Activated CD4-positive, alpha-beta T cell treated with anti-CD3 and anti-CD28 coated beads for 1 hour (primary cell): ENCODE results near the gene UNC5B.
"Not testable (repeated sequence)": the region's sequence is repeated elsewhere in the genome, so short reads cannot be mapped to it uniquely, and the experiment has no call there.

Experiments
- DNase-seq: peaks from one replicate; pipeline ENCODE4 v3.0.0-alpha.2; 2020

Gene UNC5B

GRCh38 chr10:71209731-71210541 lies 2.4 kb upstream of the UNC5B start:
- no peak for DNase-seq

- no peak for DNase-seq
Measured at GRCh38 chr10:71210542-71210871, 1.9 kb upstream of the UNC5B start.

- DNase-seq, result no peak
Measured at GRCh38 chr10:71211053-71211452, 1.3 kb upstream of the UNC5B start.

DNA sequence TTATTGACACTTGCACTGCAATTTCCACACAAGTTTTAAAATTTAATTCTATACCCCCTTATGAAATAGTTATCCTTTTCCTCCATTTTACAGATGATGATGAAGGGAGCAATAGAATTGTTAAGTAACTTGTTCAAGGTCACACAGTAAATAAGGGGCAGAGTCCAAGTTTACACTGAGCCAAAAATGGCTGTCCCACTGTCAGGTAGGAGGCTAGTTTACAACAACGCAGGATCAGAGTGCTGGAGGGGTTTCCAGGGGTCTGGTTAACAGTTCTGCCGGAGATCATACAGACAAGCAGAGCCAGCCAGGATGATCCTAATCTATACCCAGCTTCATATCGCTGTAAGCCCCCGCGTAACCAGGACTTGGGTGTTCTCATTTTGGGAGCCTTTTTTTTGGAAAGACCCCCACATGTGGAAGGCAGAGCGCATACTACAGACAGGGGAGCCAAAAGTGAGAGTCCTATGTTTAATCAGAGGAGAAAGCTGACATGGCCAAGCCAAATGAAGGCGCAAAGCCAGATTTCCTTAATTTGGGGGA lies 524 bp upstream of the UNC5B start:
- no peak for DNase-seq

GRCh38 chr10:71213127-71213621 lies 804 bp downstream of the UNC5B start:
- no peak for DNase-seq

DNA sequence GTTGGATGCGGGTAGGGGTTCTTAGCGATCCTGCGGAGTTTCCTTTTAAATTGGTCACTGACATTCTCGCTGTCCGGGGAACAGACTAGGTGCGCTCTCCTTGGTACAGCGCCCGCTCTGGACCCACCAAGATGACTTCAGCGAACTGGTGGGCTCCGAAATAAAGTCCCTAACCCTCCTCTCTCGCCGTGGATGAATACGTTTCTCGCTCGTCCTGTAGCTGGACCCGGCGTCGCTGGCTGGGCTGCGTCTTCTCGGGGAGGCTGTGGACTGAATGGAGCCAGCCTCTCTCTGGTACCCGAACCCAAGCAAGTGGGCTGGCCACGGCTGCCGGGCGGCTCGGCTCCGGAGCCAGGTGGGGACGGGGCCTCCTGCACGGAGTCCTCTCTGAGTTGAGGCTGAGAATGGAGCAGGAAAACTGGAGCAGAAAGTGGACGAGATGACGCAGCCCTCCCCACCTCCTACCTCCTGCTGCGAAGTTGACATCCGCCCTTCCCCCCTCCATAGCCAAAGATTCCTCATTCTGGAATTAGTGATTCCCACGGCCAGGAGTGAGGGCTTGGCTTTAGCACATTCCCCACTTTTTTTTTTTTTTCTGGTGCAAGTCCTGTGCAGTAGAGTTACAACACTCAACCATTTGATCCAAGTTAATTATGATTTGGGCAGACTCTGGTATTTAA lies 1.5 kb downstream of the UNC5B start:
- no peak for DNase-seq

- DNase-seq, result no peak
Measured at GRCh38 chr10:71214641-71215559, 2.5 kb downstream of the UNC5B start.

DNA sequence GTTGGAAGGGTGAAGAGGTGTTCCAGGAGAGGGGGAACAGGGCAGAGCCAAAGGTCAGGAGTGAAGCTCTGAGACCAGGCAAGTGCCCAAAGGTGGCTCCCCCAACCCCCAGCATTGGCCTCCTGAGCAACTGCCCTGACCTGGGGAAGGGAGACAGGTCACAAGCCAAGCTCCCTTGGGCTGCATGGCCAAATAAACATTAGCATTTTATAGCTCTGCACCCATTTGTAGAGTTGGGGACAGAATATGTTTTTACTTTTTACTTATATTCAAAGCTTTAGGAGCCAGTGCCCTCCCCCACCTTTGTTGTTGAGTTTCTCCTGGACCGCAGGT lies 4.0 kb downstream of the UNC5B start:
- no peak for DNase-seq

GRCh38 chr10:71216751-71217265 lies 4.4 kb downstream of the UNC5B start:
- DNase-seq, result no peak

GRCh38 chr10:71217266-71218045 lies 5.1 kb downstream of the UNC5B start:
- no peak for DNase-seq

DNA sequence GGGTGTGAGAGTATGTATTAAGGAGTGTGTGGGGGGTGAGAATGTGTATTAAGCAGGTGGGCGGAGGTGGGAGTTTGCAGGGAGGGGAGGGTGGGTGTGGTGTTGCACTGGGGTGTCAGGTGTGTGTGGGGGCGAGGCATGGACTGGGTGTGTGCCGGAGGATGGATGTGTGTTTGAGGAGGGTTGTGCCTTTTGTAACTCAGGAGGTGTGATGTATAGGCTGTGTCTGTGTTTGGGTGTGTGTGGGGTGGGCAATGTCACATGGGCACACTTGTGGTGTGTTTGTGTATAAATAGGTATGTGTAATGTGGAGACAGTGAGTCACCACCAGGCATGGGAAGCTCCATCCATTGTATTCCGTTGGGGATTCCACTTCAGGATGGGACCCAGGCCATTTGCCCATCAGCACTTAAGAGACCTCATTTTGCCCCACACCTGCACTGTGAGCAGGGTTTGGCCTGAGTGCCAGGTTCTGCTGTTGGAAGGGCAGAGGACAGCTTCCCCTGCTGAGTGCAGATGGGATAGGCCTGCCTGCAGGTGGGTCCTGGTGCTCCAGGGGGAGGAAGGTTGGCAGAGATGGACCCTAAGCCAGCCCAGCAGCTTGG lies 5.8 kb downstream of the UNC5B start:
- DNase-seq, result no peak

DNA sequence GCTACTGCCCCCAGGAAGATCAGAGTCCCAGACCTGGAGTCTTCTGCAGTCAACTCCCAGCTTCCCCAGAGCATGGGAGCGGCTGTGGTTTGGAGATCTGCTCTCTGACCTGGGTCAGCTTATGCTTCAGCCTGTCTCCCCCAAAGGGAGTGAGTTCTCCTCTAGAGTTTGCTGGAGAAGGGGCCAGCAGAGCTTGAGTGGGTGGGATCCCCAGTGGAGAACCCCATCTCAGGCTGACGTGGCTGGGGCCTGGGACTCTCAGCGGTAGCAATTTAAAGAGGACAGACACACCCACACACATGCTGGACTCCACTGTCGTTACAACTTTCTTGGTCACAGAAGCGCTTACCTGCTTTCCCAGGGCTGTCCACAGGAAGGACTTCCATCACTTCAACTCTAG lies 6.3 kb downstream of the UNC5B start:
- no peak for DNase-seq

DNA sequence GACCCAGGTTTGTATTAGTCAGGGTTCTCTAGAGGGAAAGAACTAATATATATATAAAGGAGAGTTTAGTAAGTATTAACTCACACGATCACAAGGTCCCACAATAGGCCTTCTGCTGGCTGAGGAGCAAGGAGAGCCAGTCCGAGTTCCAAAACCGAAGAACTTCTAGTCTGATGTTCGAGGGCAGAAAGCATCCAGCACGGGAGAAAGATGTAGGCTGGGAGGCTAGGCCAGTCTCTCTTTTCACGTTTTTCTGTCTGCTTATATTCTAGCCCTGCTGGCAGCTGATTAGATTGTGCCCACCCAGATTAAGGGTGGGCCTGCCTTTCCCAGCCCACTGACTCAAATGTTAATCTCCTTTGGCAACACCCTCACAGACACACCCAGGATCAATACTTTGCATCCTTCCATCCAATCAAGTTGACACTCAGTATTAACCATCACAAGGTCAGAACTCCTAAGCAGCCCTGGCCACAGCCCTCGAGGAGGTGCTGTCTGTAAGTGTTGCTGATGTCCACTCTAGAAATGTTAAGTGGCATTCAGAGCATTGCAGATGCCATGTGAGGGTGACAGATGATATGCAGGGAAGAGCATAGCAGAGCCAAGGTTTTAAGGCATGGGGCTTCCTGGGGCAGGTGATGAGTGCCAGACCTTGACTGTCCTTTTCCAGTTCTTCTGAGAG lies 7.0 kb downstream of the UNC5B start:
- not testable (repeated sequence) for DNase-seq

DNA sequence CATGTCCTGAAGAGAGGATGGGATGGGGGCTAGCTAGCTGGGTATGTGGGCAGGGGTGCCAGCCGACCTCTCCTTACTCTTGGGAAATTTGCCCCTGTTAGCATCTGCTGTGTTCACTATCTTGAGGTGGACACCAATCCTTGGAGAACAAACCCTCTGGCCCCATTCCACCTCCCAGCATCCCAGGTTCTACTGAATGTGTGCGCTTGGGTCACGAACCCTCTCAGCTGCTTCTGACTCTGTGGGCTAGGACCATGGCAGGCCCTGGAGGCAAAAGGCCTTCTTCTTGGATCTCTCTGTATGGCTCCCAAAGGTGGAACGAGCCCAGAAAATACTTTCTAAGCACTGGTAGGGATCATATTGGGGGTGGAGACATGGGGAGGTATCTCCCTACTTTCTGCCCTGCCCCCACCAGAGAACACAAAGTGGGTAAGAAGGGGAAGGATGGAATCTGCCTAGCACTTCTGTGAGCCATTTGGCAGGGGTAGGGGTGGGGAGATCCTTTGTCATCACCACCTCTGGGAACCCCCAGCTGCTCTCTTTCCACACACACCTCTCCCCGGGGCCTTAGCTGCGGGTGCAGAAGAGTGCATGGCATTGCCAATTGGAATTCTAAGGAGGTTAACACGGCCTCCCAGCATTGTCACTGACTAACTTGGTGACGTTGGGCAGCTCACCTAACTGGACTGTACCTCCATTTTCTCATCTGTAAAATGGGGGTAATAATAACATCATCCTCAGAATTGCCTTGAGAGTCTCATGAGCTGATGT lies 7.7 kb downstream of the UNC5B start:
- DNase-seq, result no peak

GRCh38 chr10:71220689-71221540 lies 8.5 kb downstream of the UNC5B start:
- no peak for DNase-seq

DNA sequence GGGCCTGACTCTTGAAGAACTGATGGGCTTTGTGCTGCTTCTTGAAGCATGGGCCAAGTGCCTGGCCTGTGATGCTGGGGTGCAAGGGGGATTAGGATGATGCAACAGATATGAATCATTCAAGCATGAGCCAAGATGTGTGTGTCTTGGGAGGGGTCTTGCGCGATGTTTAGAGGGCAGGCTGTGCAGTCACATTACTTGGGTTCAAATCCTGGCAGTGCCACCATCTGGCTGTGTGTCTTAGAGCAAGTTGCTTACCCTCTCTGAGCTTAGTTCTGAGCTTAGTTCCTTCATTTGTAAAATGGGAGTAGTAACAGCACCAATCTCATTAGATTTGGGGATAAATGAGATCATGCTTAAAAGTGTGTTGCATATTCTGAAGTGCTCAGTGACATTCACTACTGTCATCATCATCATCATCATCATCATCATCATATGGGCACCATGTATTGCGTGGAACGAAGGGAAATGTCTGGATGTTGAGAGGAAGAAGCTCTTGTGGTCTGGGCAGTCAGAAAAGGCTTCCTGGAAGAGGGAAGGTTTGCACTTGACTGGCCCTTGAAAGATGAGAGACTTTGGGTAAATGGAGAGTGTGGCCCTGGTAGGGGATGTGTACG lies 9.3 kb downstream of the UNC5B start:
- no peak for DNase-seq

DNA sequence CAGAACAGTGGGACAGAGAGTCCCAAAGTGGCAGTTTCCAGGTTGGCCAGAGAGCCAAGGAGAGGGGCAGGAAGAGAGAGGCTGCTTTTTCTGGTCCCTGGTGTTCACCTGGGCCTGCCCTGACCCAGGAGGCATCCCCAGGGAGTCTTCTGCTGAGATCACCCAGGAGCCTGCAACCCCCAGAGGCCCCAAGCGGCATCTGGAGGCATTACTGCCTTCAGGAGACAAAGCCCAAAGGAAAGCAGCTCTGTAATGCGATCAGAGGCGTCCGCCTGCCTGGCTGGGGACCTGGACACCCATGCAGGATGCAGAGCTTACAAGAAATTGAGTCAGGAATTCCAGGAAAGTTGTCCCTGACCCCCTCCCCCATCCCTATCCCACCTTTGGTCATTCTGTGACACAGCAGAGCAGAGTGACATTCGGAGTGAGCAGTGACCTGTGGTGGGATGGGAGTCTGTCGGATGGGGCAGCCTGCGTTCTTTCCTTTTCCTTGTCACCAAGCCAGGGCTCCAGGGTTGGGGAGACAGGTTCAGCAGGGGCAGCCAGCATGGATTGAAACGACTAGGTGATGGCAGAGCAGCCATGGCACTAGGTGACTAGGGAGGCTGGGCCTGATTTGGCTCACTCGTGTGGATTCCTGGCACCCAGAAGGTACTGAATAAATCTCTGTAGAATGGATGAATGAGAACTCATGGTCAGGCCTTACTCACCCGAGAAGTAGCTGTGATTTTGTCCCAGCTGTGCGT lies 10.4 kb downstream of the UNC5B start:
- DNase-seq, result no peak
